Measurements from ENCODE around the gene ITPK1.

GRCh38 chr14:92986254-92987147, 129.2 kb downstream of the ITPK1 start:
- TF ChIP-seq POLR2A (IDR thresholded peaks at IDR 0.05) (no peak), CTCF (IDR thresholded peaks at IDR 0.05) (no peak), EP300 (IDR thresholded peaks at IDR 0.05; ENCODE audit: low read depth) (no peak)

Data from transverse colon (tissue), 3 donors.